ENCODE measurements around the gene UCN2.

Gene UCN2

GRCh38 chr3:48563382-48563918 is at the start of gene UCN2:
Gene UCN2 (minus strand): TSS chr3:48563781. CDS start chr3:48563124, 657 bp downstream.
- DNase-seq = peak in 1 of 2 experiments; percentile 7

DNA sequence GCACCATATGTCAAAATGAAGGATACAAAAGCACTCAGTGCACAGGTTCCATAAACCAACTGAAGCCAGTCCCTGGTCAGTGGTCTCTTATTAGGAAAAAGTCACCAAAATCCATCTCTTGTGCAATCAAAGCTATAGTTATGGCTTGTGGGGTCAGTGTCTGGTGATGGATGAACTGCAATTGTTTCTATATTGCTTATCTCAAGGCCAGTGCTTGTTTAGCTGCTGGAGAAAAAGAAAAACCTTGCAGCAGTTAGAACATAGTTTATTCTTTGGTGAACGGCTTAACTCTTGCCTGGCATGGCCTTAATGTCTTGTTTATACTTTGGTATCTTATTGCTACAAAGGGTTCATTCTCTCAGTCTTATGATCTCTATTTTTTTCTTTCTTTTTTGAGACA is 48.7 kb upstream of the UCN2 start:
- DNase-seq = no peak

DNA sequence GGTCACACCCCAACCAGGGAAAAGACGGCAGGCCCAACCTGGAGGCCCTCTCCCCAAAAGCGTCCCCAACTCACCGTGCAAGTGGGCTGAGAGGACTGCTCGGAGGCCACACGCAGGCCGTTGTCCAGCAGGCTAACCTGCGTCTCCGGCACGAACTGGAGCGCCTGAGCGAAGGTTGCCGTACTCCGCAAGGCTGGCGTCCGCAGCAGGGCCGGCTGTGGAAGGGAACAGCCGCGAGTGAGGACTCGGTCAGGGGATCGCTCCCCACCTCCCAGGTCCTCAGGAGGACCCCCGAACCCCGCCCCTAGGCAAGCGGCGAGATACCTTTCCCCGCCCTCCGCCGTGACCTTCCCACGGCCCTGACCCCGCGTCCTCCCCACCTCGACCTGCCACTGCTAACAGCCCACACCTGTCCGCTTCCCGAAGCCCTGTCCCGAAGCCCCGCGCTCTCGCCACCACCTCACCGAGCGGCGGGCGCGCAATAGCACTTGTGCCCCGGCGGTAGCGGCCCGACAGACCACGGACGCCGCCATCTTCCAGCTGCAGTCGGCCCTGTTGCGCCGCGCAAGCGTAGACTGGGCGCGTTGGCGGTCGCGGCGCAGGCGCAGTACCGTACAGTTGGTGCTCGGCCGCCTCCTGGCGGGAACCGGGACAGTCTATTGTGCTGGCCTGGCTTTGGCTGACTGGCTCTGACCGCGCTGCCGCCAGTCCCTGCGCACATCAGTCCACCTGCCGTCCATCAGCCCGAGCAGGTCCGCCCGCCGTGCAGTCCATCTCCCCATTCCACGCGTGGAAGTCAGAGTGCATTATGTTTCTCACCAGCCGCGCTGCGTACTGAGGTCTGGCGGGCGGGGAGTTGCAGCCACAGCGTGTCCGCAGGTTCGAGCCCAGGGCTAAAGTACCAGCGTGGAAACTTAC is 45.8 kb upstream of the UCN2 start, which contains the start of gene UQCRC1:
Gene UQCRC1 (minus strand): TSS at position 559 of the 918 bp plus-strand sequence. CDS start 26 bp downstream, at position 533.
- DNase-seq = peak; percentile 84

DNA sequence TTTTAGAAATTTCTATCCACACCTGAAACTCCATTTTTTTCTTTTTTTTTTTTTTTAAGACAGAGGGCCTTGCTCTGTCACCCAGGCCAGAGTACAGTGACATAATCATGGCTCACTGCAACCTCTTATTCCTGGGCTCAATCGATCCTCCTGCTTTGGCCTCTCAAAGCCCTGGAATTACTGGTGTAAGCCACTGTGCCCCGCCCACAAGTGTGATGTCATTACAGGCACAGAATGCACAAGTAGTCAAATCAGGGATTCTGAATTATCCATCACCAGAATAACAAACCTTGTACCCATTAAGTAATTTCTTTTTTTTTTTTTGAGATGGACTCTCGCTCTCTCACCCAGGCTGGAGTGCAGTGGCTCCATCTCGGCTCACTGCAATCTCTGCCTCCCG is 43.9 kb upstream of the UCN2 start:
- DNase-seq = no peak

GRCh38 chr3:48601622-48601994 is 38.0 kb upstream of the UCN2 start:
- DNase-seq = no peak

- DNase-seq = no peak
These were observed 37.4 kb upstream of the UCN2 start for GRCh38 chr3:48600711-48601621.

DNA sequence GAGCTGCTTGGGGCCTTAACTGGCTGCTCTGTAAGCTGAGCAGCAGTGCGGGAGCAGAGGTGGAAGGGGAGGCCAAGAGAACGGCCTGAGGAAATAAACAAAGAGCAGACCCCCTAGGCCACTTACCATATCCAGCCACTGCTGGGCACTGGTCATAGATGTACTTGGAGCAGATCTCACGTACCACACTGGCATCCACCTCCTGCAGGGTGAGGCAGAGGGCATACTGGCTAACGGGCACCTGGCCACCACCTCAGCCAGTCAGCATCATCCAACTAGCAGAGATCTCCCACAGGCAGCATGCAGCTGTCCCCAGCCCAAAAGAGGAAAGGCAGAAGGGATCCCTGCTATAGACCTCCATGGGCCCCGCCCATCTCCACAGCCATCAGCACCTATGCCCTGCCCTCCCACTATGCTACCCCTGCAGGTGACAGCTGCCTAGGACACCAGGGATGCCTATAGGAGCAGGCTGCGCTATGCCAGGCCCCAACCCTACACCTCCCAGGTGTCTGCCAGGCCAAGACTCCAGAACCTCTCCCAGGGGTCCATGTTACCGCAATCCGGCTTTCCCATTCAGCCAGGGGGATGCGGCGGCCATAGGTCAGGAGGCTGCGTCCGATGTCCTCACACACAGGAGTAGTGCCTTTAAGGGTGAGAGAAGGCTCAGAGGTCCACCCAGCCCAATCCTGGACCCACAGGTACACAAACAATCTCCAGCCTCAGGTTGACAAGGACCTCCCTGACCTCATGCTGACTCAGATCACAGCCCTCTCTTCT is 36.1 kb upstream of the UCN2 start:
- DNase-seq = no peak

DNA sequence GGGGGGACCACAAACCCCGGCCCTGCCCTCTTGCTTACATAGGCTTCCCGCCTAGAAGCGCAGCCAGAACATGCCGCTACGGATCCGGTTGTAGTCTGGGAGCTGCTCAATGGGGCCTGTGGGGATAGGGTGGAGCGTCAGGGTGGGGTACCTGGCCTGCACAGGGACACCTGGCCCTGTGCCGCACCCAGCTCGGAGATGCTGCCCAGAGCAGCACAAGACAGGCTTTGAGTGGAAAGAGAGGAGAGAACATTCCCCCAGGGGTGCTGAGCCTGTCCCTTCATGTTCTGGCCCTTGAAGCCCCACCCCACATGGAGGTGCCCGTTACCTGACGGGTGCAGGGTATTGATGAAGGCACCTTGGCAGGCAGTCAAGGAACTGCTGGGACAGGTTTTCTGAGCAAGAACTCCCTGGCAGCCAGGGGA is 35.5 kb upstream of the UCN2 start:
- DNase-seq = no peak

DNA sequence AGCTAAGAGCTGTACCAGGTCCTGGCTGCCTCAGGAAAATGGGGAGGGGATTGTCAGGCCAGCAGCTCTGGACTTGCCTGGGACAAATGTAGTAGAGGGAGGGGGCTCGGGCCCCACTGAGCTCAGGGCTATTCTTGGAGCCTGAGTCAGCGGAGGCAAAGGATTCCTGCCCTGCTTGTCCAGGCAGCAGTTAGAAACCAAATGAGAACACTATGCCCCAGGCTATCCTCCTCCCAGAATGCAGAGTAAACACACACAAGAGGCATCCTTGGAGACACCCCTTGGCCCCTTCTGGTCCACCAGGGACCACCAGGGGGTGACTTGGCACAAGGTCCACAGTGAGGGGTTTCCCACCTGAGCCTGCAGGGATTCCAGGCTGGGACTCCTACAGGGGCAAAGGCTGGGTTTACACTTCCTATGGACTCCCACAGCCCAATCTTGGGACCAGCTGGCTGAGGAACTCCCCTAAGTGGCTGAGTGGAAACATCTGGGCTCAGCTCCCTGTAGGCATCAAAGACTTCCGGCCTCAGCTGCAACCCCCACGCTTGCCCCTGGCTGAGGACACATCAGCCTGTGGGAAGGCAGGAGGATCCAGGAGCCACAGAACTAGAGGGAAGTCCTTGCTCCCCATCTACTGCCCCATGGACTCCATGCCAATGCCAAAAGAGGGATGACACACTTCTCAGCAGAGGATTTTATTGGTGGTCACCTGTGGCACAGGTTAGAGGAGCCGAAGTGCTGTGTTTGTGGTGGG is 34.9 kb upstream of the UCN2 start:
- DNase-seq = peak; percentile 71 to 75

GRCh38 chr3:48597408-48597800 is 33.8 kb upstream of the UCN2 start:
- no peak for DNase-seq

DNA sequence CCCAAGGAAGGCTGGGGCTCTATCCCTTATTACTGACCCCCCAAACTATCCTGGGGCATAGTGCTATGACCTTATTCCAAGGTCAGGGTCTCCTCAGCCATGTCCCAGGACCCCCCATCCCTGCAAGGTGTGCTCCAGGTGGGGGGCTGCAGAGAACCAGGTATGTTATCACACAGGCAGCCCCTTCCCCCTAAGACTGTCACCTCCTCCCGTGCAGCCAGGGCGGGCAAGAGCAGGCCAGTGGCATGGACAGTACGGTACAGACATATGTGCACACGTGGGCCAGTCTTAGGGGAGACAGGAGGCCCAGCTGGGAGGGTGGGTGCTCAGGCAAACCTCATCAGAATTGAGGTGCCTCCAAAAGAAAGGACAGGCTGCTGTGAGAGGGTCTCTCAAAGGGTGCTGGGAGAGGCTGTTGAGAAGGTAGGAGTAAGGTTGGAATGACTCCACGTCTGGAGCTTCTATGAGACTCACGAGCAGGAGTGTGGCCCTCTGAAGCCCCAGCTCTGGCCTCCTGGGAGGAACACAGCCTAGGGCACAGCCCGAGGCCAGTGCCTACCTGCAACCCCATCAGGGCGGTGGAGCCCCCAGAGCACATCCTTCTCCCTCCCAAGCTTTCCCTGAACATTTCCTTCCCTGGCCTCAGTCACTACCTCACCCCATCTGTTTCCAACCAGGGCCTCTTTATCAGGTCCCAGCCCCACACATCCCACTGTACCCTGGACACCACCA is 33.3 kb upstream of the UCN2 start:
- DNase-seq = no peak

DNA sequence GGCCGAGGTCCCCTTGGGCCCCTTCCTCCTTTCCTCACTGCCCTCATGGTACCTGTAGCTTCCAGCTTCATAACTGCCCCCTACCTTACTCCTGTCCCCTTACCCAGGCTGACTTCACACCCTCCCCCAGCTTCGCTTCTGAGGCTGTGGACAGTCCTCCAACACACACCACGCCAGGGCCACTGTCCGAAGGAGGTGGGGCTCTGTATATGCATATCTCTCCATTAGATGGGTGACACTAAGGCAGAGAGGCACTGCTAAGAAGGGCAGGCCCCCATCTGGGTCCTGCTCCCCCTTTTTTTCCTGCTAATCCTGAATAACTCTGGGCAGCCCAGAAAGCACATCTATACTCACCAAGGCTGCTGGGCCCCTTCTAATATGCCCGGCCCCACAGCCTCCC is 32.6 kb upstream of the UCN2 start:
- no peak for DNase-seq

GRCh38 chr3:48595526-48596121 is 32.0 kb upstream of the UCN2 start:
- DNase-seq = no peak

GRCh38 chr3:48595075-48595525 is 31.5 kb upstream of the UCN2 start, which contains the start of gene COL7A1:
Gene COL7A1 (minus strand): TSS chr3:48595329. CDS start chr3:48595159, 170 bp downstream.
- no peak for DNase-seq

GRCh38 chr3:48594417-48595049 is 31.0 kb upstream of the UCN2 start:
- DNase-seq = no peak

DNA sequence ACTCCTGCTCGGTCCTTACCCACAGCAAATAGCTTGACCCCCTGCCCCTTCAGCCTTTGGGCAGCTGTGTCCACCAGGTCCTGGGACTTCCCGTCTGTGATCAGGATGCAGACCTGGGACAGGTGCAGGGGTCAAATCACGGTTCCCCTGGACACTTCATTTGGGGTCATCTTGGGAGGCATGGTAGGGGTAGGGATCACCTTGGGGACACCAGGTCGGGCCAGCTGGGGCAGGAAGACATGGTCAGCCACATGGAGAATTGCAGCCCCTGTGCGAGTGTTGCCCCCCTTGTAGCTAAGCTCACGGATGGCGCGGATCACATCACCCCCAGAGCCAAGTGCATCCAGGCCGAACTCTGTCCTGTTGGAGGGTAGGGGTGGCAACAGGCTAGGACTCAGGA is 29.8 kb upstream of the UCN2 start:
- no peak for DNase-seq

DNA sequence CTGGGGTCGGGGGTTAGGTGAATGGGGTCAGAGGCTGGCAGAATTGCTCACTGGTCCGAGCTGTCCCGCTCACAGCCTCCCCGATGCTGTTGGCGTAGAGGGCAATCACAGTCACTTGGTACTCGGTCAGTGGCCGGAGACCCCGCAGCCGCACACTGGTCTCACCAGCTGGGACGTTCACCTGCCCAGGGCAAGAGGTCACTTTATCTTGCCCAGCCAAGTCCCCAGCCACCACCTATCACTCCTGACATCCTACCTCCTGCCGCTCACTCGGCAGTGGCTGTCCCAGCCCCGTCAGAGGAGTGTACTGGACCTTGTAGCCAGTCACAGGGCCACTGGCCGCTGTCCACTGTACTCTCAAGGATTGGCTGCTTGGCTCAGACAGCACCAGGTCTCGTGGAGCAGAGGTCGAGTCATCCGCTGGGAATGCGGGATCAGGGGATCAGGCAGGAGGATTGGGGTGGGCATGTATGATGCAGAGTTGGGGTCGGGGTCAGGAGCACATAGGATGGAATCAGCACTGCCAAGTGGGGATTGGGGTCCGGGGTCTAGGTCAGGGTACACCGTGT is 29.0 kb upstream of the UCN2 start:
- DNase-seq = no peak

- DNase-seq = no peak
These were observed 28.4 kb upstream of the UCN2 start for GRCh38 chr3:48591886-48592518.

DNA sequence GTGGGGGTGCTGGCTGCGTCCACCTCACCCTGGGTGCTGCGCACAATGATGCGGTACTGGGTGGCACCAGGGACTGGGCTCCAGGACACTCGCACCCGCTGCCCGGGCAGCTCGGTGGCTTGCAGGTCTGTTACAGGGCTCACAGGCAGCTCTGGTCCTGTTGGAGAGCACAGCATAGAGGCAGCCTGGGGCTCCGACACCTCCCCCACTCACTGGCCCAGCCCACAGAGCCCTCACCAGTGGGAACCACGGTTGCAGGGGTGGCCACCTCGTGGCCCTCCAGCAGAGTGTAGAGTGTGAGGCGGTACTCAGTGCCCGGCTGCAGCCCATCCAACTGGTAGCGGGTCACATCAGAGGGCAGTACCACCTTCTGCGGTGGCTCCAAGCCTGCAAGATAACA is 27.9 kb upstream of the UCN2 start:
- DNase-seq = no peak

Measured in Kasumi-1 (cell line).